GM10248 (cell line): ENCODE data around the gene RAD51B.
"Not testable (repeated sequence)": the region's sequence is repeated elsewhere in the genome, so short reads cannot be mapped to it uniquely, and the experiment has no call there.

Experiments
- CTCF ChIA-PET: fragments of 300-600 bp; sonication (Branson Sonifier 250); formaldehyde crosslinking; extraction: SDS; loops from one replicate; lab custom pipeline; 2021; ENCODE audit warnings: antibody characterized with exemption; lab: Yijun Ruan, JAX
- POLR2A ChIA-PET: fragments of 350-650 bp; sonication (Branson Sonifier 250); formaldehyde crosslinking; extraction: SDS; loops from one replicate; lab custom pipeline; 2020; ENCODE audit warnings: antibody characterized with exemption; lab: Yijun Ruan, JAX
- DNase-seq: peaks from one replicate; pipeline ENCODE4 v3.0.0; 2012; ENCODE audit errors: extremely low spot score
- CTCF ChIP-seq: IDR thresholded peaks from 2 replicates; pipeline ENCODE4 v1.5.1; 2012; ENCODE audit warnings: mild to moderate bottlenecking, low read depth; ENCODE audit errors: extremely low read depth, missing control alignments, control extremely low read depth

RAD51B gene

GRCh38 chr14:67815573-67816225 is 3.9 kb upstream of the RAD51B start:
- CTCF ChIA-PET, result no interaction called here

GRCh38 chr14:67816326-67817002 is 3.1 kb upstream of the RAD51B start, which contains the start of gene ZFYVE26:
Gene ZFYVE26 (minus strand): TSS chr14:67816590. CDS start chr14:67815963, 627 bp downstream.
- POLR2A ChIA-PET, result interaction anchor here (0.8 kb wide), 2 partner anchors 9 to 457 kb away, joined by 3 to 5 read pairs; partner anchors contain the start of gene ATP6V1D
- peak; percentile 89 for DNase-seq
- no peak for TF ChIP-seq CTCF
- CTCF ChIA-PET, result interaction anchor here (0.8 to 1.3 kb wide), 2 partner anchors 9 to 122 kb away, joined by 3 to 4 read pairs; no protein-coding TSS in a partner anchor

More at GRCh38 chr14:67815573-67816225, 3.9 kb upstream of the RAD51B start:
- no peak for DNase-seq
- no peak for TF ChIP-seq CTCF
- POLR2A ChIA-PET, result no interaction called here

GRCh38 chr14:67817750-67818438 is 1.7 kb upstream of the RAD51B start:
- ChIA-PET CTCF (no interaction called here), POLR2A (interaction anchor here (0.6 kb wide), 1 partner anchor 441 kb away, joined by 3 read pairs; no protein-coding TSS in a partner anchor)
- no peak for DNase-seq
- no peak for TF ChIP-seq CTCF

- CTCF ChIA-PET, DNase-seq: not testable (repeated sequence)
Measured at GRCh38 chr14:67818476-67818875, 1.1 kb upstream of the RAD51B start.

GRCh38 chr14:67820428-67820971 is 921 bp downstream of the RAD51B start:
- no peak for TF ChIP-seq CTCF
- ChIA-PET POLR2A (no interaction called here), CTCF (no interaction called here)
- peak; percentile 30 for DNase-seq

More at GRCh38 chr14:67818476-67818875, 1.1 kb upstream of the RAD51B start:
- POLR2A ChIA-PET, result not testable (repeated sequence)

GRCh38 chr14:67821121-67821520 is 1.5 kb downstream of the RAD51B start:
- CTCF ChIA-PET, result no interaction called here
- POLR2A ChIA-PET, result no interaction called here
- no peak for TF ChIP-seq CTCF
- no peak for DNase-seq
